ENCODE results near the gene GAMT.

DNA sequence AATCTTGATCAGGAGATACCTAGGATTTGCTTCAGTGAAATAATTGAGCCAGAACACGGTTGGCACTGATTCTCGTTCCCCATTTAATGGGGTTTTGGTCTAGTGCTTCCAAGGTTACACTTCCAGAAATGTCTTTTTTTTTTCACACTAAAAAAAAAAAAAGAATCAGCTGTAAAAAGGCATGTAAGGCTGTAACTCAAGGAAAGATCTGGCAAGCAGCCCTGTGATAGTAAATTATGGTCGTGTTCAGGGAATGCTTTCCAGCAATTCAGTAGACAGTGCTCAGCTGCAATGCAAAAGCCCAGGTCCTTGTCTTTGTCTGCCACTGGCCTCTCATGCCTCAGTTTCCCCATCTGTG is 44.9 kb downstream of the GAMT start:
- no peak for TF ChIP-seq POLR2A (IDR thresholded peaks at IDR 0.05)
- TF ChIP-seq, protein P1, sequence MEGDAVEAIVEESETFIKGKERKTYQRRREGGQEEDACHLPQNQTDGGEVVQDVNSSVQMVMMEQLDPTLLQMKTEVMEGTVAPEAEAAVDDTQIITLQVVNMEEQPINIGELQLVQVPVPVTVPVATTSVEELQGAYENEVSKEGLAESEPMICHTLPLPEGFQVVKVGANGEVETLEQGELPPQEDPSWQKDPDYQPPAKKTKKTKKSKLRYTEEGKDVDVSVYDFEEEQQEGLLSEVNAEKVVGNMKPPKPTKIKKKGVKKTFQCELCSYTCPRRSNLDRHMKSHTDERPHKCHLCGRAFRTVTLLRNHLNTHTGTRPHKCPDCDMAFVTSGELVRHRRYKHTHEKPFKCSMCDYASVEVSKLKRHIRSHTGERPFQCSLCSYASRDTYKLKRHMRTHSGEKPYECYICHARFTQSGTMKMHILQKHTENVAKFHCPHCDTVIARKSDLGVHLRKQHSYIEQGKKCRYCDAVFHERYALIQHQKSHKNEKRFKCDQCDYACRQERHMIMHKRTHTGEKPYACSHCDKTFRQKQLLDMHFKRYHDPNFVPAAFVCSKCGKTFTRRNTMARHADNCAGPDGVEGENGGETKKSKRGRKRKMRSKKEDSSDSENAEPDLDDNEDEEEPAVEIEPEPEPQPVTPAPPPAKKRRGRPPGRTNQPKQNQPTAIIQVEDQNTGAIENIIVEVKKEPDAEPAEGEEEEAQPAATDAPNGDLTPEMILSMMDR (IDR thresholded peaks at IDR 0.05), result no peak
